HG03064 (cell line): ENCODE measurements around the gene ASNS.
"Not testable (repeated sequence)": the region's sequence is repeated elsewhere in the genome, so short reads cannot be mapped to it uniquely, and the experiment has no call there.

Experiments
- ATAC-seq: cut with Tn5 transposase; IDR thresholded peaks from one replicate; pipeline ENCODE4 v1.9.1; 2021; ENCODE audit warnings: low read depth; ENCODE audit not compliant: unreplicated experiment

ASNS gene, protein sequence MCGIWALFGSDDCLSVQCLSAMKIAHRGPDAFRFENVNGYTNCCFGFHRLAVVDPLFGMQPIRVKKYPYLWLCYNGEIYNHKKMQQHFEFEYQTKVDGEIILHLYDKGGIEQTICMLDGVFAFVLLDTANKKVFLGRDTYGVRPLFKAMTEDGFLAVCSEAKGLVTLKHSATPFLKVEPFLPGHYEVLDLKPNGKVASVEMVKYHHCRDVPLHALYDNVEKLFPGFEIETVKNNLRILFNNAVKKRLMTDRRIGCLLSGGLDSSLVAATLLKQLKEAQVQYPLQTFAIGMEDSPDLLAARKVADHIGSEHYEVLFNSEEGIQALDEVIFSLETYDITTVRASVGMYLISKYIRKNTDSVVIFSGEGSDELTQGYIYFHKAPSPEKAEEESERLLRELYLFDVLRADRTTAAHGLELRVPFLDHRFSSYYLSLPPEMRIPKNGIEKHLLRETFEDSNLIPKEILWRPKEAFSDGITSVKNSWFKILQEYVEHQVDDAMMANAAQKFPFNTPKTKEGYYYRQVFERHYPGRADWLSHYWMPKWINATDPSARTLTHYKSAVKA

DNA sequence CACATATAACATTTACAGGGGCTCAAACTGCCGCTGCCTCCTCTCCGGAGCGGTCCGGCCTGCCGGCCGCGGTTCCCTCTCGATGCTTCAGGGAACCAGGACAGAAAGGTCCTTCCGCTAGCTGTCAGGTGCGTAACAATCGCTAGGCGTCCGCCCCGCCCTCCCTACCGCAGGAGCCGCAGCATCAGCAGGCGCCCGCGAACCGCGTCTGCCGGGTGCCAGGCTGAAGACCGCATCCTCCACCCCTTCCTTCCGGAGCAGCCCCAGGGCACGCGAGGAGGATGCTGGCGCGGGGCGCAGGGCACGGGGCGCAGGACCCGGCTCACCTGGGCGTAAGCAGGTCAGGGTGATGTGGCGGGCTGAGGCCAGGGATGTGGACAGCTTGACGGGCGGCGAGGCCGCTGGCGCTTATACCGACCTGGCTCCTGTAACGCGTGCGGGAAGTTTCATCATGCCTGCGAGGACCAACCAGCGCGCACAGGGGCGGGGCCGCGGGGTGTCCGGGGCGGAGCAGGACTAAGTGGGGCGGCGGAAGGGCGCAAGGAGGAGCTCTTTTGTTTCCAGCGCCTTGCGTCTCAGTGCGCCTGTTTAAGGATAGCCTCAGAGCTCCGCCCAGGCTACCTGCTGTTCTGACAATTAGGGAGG, at the start of gene ASNS:
ASNS (minus strand) TSS at position 384 of the 645 bp plus-strand sequence. CDS start 3,252 bp downstream, outside the sequence.
- ATAC-seq = peak; percentile 99

DNA sequence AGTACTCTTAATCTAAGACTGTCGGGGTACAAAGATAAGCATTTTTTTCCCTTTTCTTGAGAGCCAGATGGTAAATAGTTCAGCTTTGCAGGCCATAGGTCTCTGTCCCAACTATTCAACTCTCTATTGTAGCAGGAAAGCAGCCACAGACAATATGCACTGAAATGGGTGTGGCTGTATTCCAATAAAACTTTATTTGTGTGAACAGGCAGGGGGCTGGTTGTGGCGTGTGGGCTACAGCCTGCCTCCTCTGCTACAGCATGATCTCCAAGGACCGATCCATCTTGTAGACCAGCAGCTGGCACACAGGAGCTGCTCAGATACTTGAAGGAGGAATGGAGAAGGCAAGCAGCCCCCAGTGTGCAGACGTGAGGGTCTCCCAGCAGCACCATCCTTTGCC, 49.0 kb upstream of the ASNS start:
- ATAC-seq = not testable (repeated sequence)

DNA sequence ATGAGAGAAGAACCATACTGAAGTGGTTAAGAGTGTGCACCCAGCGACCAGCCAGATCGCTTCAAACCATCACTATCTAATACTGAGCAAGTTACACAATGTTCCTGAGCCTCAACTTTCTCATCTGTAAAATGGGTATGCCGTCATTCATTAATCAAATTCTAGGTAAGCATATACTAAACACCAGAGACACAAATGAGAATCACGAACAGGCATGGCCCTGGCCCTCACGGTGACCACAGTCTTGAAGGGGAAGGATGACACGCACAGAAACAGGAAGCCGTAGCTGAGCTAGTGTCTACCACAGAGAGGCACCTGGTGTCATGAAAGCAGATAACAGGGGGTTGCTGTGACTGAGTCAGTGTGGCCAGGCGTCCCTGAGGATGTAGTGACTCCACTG, 43.1 kb upstream of the ASNS start:
- not testable (repeated sequence) for ATAC-seq

DNA sequence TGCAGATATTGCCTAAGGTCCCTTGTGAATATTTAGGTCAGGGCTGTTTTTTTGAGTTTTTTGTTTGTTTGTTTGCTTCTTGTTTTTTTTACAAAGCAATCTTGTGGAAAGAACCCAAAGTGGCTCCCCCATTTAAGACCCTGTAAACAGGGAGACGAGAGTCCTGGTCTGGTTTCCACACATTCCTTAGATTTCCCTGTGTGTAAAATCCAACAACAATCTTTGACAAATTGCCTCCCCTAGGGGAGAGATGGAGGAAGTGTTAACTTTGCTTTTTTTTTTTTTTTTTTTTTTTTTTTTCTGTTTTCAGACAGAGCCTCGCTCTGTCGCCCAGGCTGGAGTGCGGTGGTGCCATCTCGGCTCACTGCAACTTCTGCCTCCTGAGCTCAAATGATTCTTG, 40.1 kb upstream of the ASNS start:
- ATAC-seq = not testable (repeated sequence)

DNA sequence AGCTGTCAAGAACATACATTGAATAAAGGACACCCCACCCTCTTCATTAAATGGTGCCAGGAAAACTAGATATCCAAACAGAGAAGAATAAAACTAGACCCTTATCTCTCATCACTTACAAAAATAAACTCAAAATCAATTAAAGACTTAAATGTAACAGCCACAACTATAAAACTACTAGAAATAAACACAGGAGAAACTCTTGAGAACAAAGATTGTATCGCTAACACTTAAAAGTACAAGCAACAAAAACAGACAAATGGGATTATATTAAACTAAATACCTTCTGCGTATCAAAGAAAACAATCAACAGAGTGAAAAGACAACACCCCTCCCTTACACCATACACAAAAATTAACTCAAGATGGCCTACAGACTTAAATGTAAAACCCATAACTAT, 24.7 kb upstream of the ASNS start:
- ATAC-seq = not testable (repeated sequence)

DNA sequence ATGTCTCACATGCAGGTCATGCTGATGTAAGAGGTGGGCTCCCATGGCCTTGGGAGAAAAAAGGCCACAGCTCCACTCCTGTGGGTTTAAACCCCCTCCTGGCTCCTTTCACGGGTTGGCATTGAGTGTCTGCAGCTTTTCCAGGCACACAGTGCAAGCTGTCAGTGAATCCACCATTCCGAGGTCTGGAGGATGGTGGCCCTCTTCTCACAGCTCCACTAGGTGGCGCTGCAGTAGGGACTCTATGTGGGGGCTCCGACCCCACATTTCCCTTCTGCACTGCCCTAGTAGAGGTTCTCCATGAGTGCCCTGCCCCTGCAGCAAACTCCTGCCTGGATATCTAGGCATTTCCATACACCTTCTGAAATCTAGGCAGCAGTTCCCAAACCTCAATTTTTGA, 19.5 kb upstream of the ASNS start:
- not testable (repeated sequence) for ATAC-seq

DNA sequence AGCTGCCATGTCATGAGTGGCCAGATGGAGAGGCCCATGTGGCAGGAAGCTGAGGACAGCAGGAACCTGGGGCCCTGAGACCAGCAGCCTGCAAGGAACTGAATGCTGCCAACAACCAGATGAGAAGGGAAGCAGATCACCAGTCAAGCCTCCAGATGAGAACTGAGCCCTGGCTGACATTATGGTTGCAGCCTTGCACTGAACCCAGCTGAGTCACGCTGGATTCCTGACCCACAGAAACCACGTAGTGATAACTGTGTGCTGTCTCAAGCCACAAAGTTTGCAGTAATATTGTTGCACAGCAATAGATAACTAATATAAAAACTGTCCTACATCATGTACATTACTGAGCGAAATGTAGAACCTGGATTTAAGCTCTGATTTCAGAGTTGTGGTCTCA, 7.3 kb upstream of the ASNS start:
- ATAC-seq = not testable (repeated sequence)

DNA sequence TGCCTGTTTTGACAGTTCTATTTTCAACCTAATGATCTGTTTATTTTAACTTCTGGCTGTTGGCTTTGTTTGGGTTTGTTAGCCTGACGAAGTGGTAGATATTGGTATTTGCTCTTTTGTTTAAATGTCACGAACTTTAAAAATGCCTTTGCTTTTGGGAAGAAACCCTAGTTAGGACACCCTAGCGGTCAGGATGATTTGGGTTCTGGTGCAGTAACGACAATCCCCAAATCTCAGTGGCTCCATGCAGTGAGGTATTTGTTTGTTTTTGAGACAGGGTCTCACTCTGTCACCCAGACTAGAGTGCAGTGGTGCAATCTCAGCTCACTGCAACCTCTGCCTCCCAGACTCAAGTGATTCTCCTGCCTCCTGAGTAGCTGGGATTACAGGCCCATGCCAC, 2.7 kb upstream of the ASNS start:
- ATAC-seq = not testable (repeated sequence)

DNA sequence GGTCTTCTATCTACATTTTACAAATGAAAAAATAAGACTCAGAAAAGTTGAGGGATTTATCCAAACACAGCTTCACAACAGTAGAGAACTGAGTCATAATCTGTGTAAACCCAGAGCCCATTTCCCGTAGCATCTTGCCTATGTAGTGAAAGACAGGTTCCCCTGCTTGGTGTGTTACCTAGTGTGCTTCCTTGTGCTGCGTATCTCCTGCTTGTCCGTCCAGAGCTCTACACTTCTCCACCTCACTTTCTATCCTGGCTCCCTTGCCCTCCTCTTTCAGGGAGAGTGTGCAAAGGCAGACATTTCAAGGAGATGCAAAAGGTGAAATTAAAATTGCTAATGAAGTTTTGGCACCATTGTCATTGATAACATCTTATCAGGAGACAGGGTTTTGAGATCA, 1.4 kb upstream of the ASNS start:
- ATAC-seq = no peak

DNA sequence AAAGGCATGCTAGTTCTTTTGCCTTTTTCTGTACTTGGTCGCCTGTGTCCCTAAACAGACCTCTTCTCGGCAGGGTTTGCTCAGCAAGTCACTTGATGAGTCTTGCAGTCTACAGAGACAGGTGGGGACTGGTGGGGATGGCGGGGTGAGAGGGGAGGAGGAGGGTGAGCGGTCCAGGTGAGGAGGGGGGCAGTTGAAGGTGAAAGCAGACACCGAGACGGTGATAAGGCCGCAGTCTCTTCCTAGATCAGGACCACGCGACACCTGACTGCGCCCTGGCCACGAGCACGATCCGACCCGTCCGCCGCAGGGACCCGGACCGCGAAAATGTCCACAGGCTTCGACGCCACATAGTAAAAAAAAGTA, 566 bp downstream of the ASNS start:
- ATAC-seq = peak; percentile 22

DNA sequence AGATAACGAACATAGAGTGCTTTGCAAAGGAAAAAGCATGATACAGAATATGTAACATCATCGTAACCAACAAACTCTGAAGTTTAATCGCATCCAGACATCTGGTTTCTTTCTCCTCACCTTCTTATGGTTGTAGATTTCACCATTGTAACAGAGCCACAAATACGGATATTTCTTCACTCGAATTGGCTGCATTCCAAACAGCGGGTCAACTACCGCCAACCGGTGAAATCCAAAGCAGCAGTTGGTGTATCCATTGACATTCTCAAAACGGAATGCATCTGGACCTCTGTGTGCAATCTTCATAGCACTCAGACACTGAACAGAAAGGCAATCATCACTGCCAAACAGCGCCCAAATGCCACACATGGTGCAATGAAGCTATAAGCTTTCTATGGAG, 3.4 kb downstream of the ASNS start:
- ATAC-seq = no peak

DNA sequence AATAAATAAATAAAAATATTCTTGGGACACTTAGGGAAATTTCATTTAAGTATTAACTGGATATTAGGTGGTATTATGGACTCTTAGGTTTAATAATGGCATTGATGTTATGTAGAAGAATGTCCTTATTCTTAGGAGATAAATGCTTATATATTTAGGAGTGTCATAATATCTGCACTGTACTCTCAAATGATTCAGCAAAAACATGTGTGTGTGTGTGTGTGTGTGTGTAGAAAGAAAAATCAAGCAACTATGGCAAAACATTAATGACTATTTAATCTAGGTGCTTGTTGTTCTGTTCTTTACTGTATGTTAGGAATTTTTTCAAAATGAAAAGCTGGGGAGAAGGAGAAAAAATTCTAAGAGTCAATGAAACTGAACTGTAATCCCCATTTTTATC, 3.9 kb downstream of the ASNS start:
- no peak for ATAC-seq

DNA sequence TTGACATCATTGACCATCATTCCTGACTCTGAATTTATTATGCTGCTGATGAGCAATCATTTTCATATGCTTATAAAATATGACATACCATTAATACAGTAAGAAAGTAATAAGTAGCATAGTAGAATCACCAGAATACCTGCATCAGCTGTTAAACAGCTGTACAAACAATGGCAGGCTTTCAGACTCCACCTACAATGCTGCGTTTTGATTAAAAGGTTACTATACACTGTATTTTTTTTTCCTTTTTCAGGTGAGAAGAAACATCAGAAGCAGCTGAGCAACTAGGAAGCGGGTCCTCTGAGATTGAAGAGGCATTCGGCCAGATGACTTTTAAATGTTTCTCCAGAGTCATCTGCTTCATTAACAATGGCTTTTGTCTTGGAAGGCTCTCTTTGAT, 7.1 kb downstream of the ASNS start:
- no peak for ATAC-seq

DNA sequence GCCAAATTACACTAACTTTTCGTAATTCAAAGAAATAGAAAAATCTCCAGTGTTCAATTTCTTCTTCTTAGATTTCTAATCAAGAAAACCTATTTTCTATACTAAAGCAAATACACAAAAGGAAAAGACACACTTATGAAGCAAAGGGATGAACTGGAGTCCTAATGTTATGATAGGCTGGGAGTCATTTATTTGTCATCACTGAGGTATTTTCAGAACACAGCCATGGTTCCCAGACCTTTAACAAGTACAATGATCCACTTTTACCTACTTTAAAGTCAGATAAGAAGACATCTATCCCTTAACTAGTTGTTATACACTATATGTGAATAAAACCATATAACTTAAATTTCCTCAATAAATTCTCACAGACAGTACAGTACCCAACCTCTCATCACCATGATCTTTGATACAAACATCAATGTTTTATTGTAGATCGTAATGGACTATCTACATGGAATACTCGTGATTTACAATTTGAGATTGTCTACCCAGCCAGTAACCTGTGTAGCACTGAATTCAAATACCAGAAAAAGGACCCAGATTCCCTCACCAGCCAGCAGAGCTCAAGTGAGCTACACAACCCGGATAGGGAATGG, 12.5 kb downstream of the ASNS start:
- no peak for ATAC-seq

DNA sequence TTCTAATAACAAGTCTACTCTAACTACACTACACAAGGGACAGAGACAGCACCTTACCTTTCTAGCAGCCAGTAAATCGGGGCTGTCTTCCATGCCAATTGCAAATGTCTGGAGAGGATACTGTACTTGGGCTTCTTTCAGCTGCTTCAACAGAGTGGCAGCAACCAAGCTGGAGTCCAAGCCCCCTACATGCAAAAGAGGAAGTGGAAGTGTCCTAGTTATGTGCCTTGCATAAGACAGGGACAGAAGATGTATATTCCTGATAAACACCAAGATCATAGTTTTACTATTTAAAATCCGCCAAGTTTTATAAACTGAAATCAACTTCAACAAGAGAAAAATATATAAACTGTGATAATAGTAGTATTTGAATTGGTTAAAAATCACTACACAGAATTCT, 14.0 kb downstream of the ASNS start:
- no peak for ATAC-seq

DNA sequence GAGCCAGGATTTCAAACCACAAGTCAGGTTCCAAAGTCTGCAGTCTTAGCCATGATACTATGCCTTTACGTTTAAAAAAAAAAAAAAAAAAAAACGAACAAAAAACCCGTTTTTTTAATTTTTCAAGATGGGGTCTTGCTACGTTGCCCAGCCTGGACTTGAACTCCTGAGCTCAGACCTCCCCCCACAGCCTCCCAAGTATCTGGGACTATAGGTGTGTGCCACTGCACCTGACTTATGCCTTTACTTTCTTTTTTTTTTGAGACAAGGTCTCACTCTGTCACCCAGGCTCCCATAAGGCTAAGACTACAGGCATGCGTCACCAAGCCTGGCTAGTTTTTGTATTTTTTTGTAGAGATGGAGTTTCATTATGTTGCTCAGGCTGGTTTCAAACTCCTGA, 14.7 kb downstream of the ASNS start:
- ATAC-seq = no peak

DNA sequence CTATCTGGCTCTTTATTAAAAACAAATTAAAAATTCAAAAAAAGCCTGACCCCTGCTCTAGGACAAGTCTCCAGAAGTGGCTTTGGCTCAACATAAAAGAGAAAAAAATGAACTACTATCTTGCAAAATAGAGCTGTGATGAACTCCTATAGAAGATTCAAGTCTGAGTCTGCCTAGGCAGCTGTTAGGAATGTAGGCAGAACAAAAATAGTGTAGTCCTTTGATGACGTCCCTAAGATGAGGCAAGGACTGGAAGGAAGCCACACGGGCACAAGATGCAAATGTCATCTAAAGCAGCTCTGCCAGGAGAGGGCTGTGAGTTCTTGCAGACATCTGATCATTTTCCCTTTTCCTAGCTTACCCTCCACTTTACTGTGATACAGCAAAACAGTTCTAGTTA, 20.5 kb downstream of the ASNS start:
- no peak for ATAC-seq

DNA sequence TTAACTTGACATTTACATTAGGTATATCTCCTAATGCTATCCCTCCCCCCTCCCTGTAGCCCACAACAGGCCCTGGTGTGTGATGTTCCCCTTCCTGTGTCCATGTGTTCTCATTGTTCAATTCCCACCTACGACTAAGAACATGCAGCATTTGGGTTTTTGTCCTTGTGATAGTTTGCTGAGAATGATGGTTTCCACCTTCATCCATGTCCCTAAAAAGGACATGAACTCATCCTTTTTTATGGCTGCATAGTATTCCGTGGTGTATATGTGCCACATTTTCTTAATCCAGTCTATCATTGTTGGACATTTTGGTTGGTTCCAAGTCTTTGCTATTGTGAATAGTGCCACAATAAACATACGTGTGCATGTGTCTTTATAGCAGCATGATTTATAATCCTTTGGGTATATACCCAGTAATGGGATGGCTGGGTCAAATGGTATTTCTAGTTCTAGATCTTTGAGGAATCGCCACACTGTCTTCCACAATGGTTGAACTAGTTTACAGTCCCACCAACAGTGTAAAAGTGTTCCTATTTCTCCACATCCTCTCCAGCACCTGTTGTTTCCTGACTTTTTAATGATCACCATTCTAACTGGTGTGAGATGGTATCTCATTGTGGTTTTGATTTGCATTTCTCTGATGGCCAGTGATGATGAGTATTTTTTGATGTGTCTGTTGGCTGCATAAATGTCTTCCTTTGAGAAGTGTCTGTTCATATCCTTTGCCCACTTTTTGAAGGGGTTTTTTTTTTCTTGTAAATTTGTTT, 21.8 kb downstream of the ASNS start:
- not testable (repeated sequence) for ATAC-seq

DNA sequence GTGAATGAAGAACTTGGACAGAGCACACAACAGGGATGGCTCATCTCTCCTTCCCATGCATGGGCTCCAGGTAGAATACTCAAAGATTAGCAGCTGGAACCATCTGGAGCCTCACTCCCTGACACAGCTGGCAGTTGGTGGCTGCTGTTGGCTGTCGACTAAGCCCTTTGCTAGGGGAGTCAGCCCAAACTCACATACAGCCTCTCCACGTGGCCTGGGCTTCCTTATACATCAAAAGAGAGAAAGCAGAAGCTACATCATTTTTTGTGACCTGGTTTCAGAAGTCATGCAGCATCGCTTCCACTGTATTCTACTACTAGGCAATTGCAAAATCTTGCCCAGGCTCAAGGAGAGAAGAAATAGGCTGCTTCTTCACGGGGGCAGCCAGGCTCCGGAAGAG, 24.4 kb downstream of the ASNS start:
- ATAC-seq = no peak

DNA sequence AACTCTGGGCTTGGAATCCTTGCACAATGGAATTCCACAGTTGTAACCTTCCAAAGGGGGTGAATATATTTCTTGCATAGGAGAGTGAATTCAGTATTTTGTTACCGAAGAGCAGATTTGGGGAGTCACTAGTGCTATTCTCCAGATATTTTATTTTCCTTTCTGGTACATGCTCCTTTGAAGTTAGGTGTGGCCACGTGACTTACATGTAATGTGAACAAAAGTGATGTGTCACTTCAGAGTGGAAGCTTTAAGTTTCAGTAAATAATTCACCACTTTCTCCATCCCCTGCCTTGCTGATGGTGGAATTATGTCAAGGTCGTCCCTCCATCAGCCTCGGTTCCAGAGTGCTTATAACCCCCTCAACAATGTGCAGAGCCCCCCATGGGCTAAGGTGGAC, 25.3 kb downstream of the ASNS start:
- ATAC-seq = no peak
